Measurements from ENCODE around the gene TBC1D22A. TPM values are rescaled to one million over a fixed set of nuclear protein-coding genes. Genes with fewer than 3 reads are reported as not detected.
"Not testable (repeated sequence)": the region's sequence is repeated elsewhere in the genome, so short reads cannot be mapped to it uniquely, and the experiment has no call there.

Gene TBC1D22A
- total RNA-seq, 3 donors from 2014 or later = 29.8 to 31.1 (median 29.9) TPM

DNA sequence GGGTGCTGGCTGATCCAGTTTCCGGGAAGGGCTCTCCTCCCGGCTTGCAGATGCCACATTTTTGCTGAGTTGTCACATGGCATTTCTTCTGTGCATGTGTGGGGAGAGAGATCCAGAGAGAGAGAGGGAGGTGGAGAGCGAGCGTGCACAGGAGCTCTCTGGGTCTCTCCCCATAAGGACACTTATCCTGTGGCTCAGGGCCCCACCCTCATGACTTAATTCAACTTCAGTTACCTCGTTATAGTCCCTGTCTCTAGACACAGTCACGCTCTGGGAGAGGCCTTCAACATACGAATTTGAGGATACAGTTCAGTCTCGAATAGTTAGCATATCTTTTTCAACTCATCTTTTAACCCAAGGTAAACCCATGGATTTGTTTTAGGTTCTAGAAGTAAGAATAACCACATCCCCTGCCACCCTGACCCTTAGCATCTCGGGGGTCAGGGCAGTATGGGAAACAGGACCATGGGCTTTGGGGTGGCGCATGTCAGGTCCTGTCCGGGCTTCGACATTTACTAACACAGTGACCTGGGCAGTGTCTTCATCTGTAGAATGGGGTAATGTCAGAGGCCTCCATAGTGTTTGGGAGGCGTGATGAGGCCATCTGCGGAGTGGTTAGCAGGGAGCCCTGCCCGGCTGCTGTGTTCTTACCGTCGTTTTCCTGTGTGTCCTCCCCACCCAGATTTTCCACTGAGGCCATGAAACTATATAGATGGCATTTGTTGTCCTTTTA is 46.9 kb downstream of the TBC1D22A start:
- no peak overlapping the region for H3K4me3 Mint-ChIP-seq
- ATAC-seq (no peak), DNase-seq (no peak)
- H3K27me3 Mint-ChIP-seq (ENCODE audit: low read depth) = no peaks in the 10 kb centered on the region
- H3K4me1 Mint-ChIP-seq (ENCODE audit: low read depth) = peaks cover 31% of the 10 kb centered on the region
- H3K36me3 Mint-ChIP-seq (ENCODE audit: insufficient read depth) = peaks cover 31% of the 10 kb centered on the region
- no peaks in the 10 kb centered on the region for H3K9me3 Mint-ChIP-seq

DNA sequence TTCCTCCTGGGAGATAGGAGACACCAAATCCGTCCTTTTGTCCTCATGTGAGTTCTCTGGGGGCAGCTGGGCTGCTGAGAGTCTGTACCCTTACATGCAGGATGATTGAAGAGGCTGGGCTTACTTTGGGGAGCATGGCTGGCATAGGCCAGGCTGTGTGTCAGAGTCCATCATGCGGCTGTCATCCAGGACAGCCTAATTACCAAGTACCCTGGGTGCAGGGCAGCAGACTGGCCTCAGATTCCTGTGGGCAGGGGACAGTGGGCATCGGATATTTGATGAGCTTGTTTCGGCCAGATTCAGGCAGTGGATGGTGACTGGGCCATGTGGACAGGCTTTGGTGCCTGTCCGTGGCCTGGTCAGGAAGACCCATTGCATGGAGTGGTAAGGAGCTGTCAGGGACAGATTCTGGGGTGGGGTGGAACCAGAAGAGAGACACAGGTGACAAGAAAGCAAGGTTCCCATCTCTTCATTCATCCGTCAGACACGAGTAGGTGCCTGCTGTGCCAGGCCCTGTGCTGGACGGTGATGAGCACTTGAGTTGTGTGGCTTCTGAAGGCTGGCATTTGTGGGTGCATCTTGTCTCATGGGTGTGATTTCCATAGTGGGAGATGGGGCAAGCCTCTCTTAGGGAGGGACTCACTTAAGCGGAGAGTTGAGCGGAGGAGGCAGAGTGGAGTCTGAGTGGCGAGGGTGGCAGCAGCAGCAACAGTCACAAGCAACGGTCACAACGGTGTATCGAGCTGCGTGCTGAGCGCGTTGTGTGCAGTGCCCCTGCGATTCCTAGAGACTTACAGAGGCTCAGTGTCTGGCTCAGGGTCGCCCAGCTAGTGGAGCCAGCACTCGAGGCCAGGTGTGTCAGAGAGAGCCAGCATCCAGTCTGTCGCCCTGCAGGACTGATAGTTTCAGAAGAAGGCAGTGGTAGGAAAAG is 48.7 kb downstream of the TBC1D22A start:
- H3K27me3 Mint-ChIP-seq (ENCODE audit: low read depth) = no peaks in the 10 kb centered on the region
- DNase-seq (no peak), ATAC-seq (no peak)
- no peaks in the 10 kb centered on the region for H3K9me3 Mint-ChIP-seq
- H3K4me1 Mint-ChIP-seq (ENCODE audit: low read depth) = peaks cover 33% of the 10 kb centered on the region
- peaks cover 39% of the 10 kb centered on the region for H3K36me3 Mint-ChIP-seq (ENCODE audit: insufficient read depth)
- H3K4me3 Mint-ChIP-seq = no peak overlapping the region

DNA sequence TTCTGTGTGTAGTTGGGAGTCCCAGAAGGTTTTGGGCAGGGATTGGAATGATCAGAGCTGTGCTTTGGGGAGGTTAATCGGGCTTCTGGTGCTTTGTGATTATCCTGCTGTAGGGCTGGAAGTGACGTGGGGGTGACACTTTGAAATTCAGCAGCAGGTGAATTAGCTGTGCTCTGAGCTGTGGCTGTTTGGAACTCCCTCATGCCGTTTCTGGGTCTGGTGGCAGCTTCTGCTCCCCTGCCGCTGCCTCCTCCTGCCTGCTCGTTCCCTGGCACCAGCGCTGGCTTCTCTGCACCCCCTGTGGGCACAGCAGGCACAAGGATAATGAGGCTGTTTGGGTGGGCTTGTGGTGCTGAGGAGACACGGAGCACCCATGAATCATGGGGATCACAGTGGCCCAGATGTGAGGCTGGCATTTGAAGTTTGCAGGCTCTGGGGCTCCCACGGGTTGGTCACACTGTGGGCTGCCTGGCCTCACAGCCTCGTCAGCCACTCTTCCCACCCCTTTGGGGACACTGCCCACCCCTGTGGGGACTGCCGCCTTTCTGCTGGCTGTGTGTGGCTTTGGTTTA is 49.7 kb downstream of the TBC1D22A start:
- DNase-seq = no peak
- Mint-ChIP-seq H3K36me3 (ENCODE audit: insufficient read depth) (peaks cover 39% of the 10 kb centered on the region), H3K27me3 (ENCODE audit: low read depth) (no peaks in the 10 kb centered on the region), H3K4me3 (no peak overlapping the region), H3K9me3 (no peaks in the 10 kb centered on the region), H3K4me1 (ENCODE audit: low read depth) (peaks cover 30% of the 10 kb centered on the region)
- no peak for ATAC-seq

DNA sequence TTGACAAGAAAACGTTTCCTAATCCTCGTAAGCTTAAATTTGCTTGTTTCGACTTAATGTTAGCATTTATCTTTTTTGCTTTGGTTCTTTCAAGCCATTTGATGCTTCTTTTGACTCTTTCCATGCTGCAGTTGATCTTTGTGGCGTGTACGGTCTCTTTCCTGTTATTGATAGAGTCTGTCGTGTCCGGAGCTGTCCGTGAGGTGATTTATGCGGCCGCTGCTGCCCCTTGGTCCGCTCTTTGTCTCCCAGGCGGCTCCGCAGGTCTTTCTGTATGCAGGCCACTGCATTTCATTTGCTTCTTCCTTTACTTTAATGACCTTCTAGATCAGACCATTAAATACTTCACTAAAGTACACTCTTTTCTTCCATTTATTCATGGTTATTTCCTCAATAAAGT is 50.3 kb downstream of the TBC1D22A start:
- DNase-seq (no peak), ATAC-seq (no peak)
- Mint-ChIP-seq H3K27me3 (ENCODE audit: low read depth) (no peaks in the 10 kb centered on the region), H3K36me3 (ENCODE audit: insufficient read depth) (peaks cover 37% of the 10 kb centered on the region), H3K4me3 (no peak overlapping the region), H3K9me3 (peaks cover 3% of the 10 kb centered on the region), H3K4me1 (ENCODE audit: low read depth) (peaks cover 29% of the 10 kb centered on the region)

DNA sequence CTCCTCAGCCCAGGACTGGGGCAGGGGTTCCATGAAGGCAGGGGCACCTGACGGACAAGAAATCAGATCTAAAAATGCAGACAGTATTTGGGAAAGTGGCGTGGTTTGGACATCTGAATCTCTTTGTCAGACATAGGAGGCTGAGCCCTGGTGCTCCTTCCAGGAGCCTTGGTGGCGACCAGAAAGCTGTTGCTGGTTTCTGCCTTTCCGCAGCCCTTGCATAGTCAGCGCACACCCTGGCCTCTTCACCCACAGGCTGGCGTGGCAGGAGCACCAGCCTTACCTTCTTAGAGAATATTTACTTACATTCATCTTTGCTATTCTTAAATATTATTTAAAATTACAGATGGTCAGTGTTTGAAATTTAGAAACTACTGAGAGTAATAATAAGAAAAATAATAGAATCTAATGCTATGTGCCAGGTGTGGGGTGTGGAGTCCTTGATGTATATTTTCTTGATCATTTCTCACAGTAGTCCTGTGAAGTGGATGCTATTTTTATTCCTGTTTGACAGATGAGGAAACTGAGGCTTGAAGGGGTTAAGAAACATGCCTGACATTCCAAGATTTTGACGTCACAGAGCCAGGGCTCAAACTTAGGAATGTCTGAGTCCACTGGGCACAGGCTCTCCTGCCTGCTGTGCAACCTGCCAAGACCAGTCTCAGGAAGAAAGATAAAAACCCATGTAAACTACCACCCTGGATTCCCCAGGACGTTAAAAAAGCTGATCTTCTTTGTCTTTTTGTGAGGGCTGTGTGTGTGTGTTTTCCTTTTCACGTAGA is 51.6 kb downstream of the TBC1D22A start:
- Mint-ChIP-seq H3K9me3 (peaks cover 3% of the 10 kb centered on the region), H3K27me3 (ENCODE audit: low read depth) (no peaks in the 10 kb centered on the region), H3K4me3 (no peak overlapping the region), H3K4me1 (ENCODE audit: low read depth) (peaks cover 39% of the 10 kb centered on the region), H3K36me3 (ENCODE audit: insufficient read depth) (peaks cover 40% of the 10 kb centered on the region)
- DNase-seq = no peak
- no peak for ATAC-seq

DNA sequence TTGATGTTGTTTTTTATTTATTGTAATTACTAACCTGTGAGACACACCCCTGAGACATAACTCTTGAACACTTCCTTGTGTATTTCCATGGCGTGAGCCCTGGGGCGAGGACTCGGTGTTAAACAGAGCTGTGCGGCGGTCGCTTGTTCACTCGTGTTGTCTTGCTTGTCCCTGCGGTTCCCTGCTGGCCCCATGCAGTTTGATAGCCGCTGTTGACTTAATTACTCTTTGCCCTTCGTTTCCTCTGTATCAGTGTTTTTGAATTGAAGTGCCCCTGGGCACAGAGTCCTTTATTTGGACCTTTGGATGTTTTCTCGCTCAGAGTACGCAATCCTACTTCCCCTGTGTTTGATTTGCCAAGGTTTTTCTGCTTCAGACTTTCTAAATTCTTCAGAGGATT is 52.7 kb downstream of the TBC1D22A start:
- Mint-ChIP-seq H3K27me3 (ENCODE audit: low read depth) (no peaks in the 10 kb centered on the region), H3K4me3 (no peak overlapping the region), H3K36me3 (ENCODE audit: insufficient read depth) (peaks cover 41% of the 10 kb centered on the region), H3K9me3 (peaks cover 3% of the 10 kb centered on the region), H3K4me1 (ENCODE audit: low read depth) (peaks cover 46% of the 10 kb centered on the region)
- DNase-seq (no peak), ATAC-seq (no peak)

DNA sequence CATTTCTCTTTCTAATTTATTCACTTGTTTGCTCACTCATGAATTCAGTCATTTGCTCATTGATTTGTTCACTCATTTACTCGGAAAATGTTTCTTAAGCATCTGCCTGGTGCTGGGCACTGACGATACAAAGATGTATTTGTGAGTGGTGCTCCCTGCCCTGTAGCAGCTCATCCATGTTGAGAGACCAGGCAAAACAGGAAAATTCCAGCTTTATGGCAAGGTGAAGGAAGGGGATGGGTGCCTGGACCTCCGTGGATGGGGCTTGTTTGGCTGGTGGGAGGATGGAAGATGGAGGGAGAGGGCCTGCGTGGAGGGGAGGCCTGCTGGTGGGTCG is 53.1 kb downstream of the TBC1D22A start:
- DNase-seq = no peak

DNA sequence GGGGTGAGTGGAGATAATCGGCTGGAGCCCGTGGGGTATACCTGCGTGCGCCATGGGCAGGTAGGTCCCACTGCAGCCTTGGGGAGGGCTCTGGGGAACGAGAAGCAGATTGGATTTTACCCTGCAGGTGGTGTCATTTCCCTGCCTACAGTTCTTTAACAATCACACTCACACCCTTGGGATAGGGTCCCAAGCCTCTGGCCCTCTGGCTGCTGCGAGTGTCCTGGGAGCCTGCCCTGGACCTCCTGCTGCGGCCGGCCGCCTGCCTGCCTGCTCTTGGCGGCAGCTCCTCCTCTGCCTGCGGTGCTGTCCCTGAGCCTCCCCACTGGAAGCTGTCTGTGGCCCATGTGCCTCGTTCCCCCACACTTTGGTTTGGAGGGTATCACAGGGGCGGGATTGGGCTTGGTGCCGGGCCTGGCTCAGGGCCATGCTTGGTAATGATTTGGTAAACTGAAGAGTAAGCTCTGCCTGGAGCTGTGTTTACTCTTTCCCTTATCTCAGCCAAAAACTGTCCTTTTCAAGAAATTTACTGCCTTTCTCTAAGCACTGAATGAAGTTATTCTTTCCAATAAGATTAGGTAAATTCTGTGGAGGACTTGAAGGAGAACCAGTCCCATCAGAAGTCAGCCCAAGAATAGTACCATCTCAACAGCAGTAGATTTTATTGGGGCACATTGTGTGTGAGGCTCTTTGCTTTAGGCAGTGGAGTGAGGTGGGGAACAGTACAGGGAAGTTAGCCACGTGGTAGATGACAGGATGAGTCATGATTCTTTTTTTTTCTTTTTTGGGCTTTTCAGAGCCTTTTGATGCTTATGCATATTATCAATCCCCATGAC is 53.7 kb downstream of the TBC1D22A start:
- Mint-ChIP-seq H3K9me3 (peaks cover 3% of the 10 kb centered on the region), H3K36me3 (ENCODE audit: insufficient read depth) (peaks cover 40% of the 10 kb centered on the region), H3K27me3 (ENCODE audit: low read depth) (no peaks in the 10 kb centered on the region), H3K4me3 (no peak overlapping the region), H3K4me1 (ENCODE audit: low read depth) (peaks cover 51% of the 10 kb centered on the region)
- ATAC-seq (peak; percentile 53 to 56), DNase-seq (no peak)

More for the DNA sequence above, 53.1 kb downstream of the TBC1D22A start:
- Mint-ChIP-seq H3K27me3 (ENCODE audit: low read depth) (no peaks in the 10 kb centered on the region), H3K4me3 (no peak overlapping the region), H3K9me3 (peaks cover 3% of the 10 kb centered on the region), H3K4me1 (ENCODE audit: low read depth) (peaks cover 50% of the 10 kb centered on the region), H3K36me3 (ENCODE audit: insufficient read depth) (peaks cover 43% of the 10 kb centered on the region)
- no peak for ATAC-seq

DNA sequence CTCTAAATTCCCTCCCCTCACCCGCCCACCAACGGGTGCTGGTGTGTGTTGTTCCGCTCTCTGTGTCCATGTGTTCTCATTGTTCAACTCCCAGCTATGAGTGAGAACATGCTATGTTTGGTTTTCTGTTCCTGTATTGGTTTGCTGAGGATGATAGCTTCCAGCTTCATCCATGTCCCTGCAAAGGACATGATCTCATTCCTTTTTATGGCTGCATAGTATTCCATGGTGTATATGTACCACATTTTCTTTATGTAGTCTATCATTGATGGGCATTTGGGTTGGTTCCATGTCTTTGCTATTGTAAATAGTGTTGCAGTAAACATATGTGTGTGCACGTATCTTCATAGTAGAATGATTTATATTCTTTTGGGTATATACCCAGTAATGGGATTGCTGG is 54.9 kb downstream of the TBC1D22A start:
- Mint-ChIP-seq H3K4me1 (ENCODE audit: low read depth) (peaks cover 52% of the 10 kb centered on the region), H3K36me3 (ENCODE audit: insufficient read depth) (peaks cover 39% of the 10 kb centered on the region)
- not testable (repeated sequence) for H3K27me3 Mint-ChIP-seq (ENCODE audit: low read depth); H3K9me3 Mint-ChIP-seq; ATAC-seq; DNase-seq; H3K4me3 Mint-ChIP-seq

DNA sequence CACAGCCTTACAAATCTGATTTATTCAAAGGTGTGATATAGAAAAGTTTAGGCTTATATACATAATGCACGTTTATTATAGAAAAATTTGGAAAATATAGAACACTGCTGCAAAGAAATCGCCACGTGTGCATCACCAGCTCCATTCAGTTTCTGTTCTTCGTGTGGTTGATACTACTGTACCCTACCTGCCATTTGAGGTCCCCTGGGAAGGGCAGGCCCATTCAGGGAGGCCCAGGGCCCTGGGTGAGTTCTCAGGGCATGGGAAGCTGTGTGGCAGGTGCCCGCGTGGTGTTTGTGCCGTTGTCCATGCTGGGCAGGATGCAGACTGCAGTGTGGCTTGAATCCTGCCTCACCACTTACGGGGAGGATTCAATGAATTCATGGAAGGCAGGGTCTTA is 60.8 kb downstream of the TBC1D22A start:
- H3K36me3 Mint-ChIP-seq (ENCODE audit: insufficient read depth) = peaks cover 24% of the 10 kb centered on the region
- ATAC-seq (no peak), DNase-seq (no peak)
- peaks cover 31% of the 10 kb centered on the region for H3K4me1 Mint-ChIP-seq (ENCODE audit: low read depth)
- H3K9me3 Mint-ChIP-seq = no peaks in the 10 kb centered on the region
- H3K27me3 Mint-ChIP-seq (ENCODE audit: low read depth) = no peaks in the 10 kb centered on the region
- H3K4me3 Mint-ChIP-seq = no peak overlapping the region

DNA sequence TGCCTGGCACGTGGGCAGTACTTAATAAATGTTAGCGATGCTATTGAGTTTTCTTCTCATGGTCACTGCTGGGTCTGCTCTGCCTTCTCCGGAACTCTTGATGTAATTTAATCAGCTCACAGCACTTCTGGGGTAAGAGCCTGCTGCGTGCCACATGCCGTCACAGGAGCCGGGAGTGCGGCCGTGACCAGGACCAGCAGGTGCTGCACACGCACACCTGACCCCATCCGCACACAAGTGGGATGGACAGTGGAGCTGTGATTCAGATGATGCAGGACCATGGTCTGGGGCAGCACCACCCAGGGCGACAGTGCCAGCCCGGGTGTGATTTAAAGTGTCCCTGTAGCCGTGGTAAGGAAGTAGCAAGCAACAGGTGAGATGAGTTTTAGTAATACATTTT is 61.2 kb downstream of the TBC1D22A start:
- H3K9me3 Mint-ChIP-seq = no peaks in the 10 kb centered on the region
- DNase-seq = no peak
- H3K4me1 Mint-ChIP-seq (ENCODE audit: low read depth) = peaks cover 31% of the 10 kb centered on the region
- no peak for ATAC-seq
- H3K4me3 Mint-ChIP-seq = no peak overlapping the region
- H3K36me3 Mint-ChIP-seq (ENCODE audit: insufficient read depth) = peaks cover 28% of the 10 kb centered on the region
- no peaks in the 10 kb centered on the region for H3K27me3 Mint-ChIP-seq (ENCODE audit: low read depth)

DNA sequence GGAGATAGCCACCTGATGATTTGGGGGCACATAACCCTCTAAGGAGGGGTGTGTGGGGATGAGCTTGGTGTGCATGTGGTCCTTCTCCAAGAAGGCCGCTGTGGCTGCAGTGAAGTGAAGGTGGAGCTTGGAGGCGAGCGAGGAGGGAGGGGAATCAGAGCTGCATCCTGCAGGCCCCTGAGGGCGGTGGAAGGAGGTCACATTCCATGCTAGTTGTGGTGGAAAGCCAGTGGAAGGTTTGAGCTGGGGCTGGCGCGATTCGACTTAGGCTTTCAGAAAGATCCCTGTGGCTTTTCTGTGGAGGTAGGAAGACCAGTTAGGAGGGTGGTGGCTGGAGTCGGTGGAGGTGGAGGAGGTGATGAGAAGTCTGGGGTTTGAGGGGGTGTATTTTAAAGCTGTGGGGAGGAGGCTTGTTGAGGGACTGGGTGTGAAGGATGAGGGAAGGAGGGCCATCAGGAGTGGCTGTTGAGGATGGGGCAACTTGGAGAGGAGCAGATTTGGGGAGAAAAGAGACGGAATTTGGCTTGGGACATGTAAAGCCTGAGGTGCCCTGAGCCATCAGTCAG is 62.0 kb downstream of the TBC1D22A start:
- Mint-ChIP-seq H3K36me3 (ENCODE audit: insufficient read depth) (peaks cover 31% of the 10 kb centered on the region), H3K4me1 (ENCODE audit: low read depth) (peaks cover 24% of the 10 kb centered on the region), H3K4me3 (no peak overlapping the region), H3K27me3 (ENCODE audit: low read depth) (no peaks in the 10 kb centered on the region), H3K9me3 (no peaks in the 10 kb centered on the region)
- ATAC-seq (no peak), DNase-seq (no peak)

DNA sequence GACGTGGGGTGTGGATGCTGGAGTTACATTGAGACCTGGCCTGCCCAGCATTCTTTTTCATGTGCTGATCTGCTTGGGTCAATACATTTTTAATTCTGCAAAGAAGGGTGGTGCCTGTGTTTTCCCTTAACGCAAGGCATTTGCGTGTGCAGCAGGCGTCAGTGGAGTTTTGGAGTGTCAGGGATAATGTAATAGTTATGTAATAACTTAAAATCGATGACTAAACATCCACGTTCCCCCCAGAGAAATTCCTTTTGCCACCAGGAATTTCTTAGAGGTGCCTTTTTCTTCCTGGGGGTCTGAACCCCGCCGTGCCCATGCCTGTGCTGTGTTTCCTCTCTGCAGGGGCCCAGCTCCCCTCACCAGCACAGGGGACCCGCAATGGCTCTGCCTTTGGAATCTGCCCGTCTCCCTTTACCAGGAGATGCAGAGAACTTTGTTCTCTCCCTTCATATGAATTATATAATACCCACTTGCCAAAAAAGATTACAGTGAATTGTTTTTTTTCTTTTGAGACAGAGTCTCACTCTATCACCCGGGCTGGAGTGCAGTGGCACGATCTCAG is 62.6 kb downstream of the TBC1D22A start:
- H3K4me1 Mint-ChIP-seq (ENCODE audit: low read depth) = peaks cover 21% of the 10 kb centered on the region
- ATAC-seq (no peak), DNase-seq (no peak)
- H3K36me3 Mint-ChIP-seq (ENCODE audit: insufficient read depth) = peaks cover 30% of the 10 kb centered on the region
- H3K4me3 Mint-ChIP-seq = no peak overlapping the region
- no peaks in the 10 kb centered on the region for H3K27me3 Mint-ChIP-seq (ENCODE audit: low read depth)
- no peaks in the 10 kb centered on the region for H3K9me3 Mint-ChIP-seq

Data from activated T-cell treated with anti-CD3 and anti-CD28 coated beads, Interleukin-2, amount 50 U/mL, for 4 hours (primary cell).